ENCODE data around the gene HOXB8. TPM values are rescaled to one million over a fixed set of nuclear protein-coding genes. Genes with fewer than 3 reads are reported as not detected.

Gene HOXB8
- total RNA-seq, 6 donors from 2014 or later, result 0.23 to 0.27 TPM; not detected in 4

- peak in 1 of 2 donors; percentile 73 for ATAC-seq (ENCODE audit: low FRiP score in 2 of 2)
- Histone ChIP-seq H3K9me3 (no peaks in the 10 kb centered on the region), H3K27ac (peak within 1 kb of the TSS; percentile 80 to 94 (median 86)), H3K27me3 (peaks cover 0 to 76% (median 39%) of the 10 kb centered on the region in 4 donors), H3K4me1 (peaks cover 17 to 30% (median 19%) of the 10 kb centered on the region in 4 donors), H3K36me3 (no peaks in the 10 kb centered on the region), H3K4me3 (peak within 1 kb of the TSS; percentile 28 to 57 (median 52))
- DNase-seq, result peak; percentile 74 to 95
- TF ChIP-seq POLR2AphosphoS5 (IDR thresholded peaks at IDR 0.05), result no peak
- no peak for TF ChIP-seq CTCF (IDR thresholded peaks at IDR 0.05)
- no peak for TF ChIP-seq EP300 (IDR thresholded peaks at IDR 0.05)
- no peak for TF ChIP-seq POLR2A (IDR thresholded peaks at IDR 0.05)
- 2 to 5% methylated on average over 13 to 27 of the region's 58 CpGs for WGBS, 2 donors
Observed at GRCh38 chr17:48577946-48578615, 37.0 kb downstream of the HOXB8 start, which contains the start of gene HOXB4. Gene HOXB4 (minus strand): TSS chr17:48578350. CDS start chr17:48578319, 31 bp downstream.

GRCh38 chr17:48577330-48577945 lies 37.7 kb downstream of the HOXB8 start:
- Histone ChIP-seq H3K4me1 (peaks cover 17 to 29% (median 18%) of the 10 kb centered on the region in 4 donors), H3K27ac (peak overlapping the region; percentile 80 to 94 (median 86)), H3K9me3 (no peaks in the 10 kb centered on the region), H3K36me3 (no peaks in the 10 kb centered on the region), H3K4me3 (peak overlapping the region; percentile 3 to 57 (median 52)), H3K27me3 (peaks cover 0 to 71% (median 36%) of the 10 kb centered on the region in 4 donors)
- no peak for TF ChIP-seq CTCF (IDR thresholded peaks at IDR 0.05)
- no peak for TF ChIP-seq EP300 (IDR thresholded peaks at IDR 0.05)
- TF ChIP-seq POLR2AphosphoS5 (IDR thresholded peaks at IDR 0.05), result no peak
- no peak for TF ChIP-seq POLR2A (IDR thresholded peaks at IDR 0.05)
- DNase-seq (no peak), ATAC-seq (ENCODE audit: low FRiP score in 2 of 2) (no peak)
- WGBS, 2 donors, result 7% methylated on average over 9 to 10 of the region's 19 CpGs

GRCh38 chr17:48576479-48577309 lies 38.4 kb downstream of the HOXB8 start:
- peak in 1 of 2 donors; percentile 81 for DNase-seq
- H3K4me1 ChIP-seq, result peaks cover 10 to 22% (median 11%) of the 10 kb centered on the region in 4 donors

More at GRCh38 chr17:48576479-48577309, 38.4 kb downstream of the HOXB8 start:
- Histone ChIP-seq H3K36me3 (no peaks in the 10 kb centered on the region), H3K4me3 (peak overlapping the region; percentile 3 to 57 (median 52)), H3K9me3 (no peaks in the 10 kb centered on the region), H3K27ac (peak overlapping the region; percentile 80 to 94 (median 86)), H3K27me3 (peaks cover 0 to 64% (median 31%) of the 10 kb centered on the region in 4 donors)
- no peak for ATAC-seq (ENCODE audit: low FRiP score in 2 of 2)
- TF ChIP-seq POLR2A (IDR thresholded peaks at IDR 0.05) (no peak), EP300 (IDR thresholded peaks at IDR 0.05) (no peak), CTCF (IDR thresholded peaks at IDR 0.05) (no peak), POLR2AphosphoS5 (IDR thresholded peaks at IDR 0.05) (no peak)
- WGBS, 2 donors, result 17 to 20% methylated on average over 32 to 33 of the region's 43 CpGs

All from upper lobe of left lung (tissue), 6 donors.